Measurements from ENCODE around the gene CLEC17A. TPM values are rescaled to one million over a fixed set of nuclear protein-coding genes. Genes with fewer than 3 reads are reported as not detected.
"Not testable (repeated sequence)": the region's sequence is repeated elsewhere in the genome, so short reads cannot be mapped to it uniquely, and the experiment has no call there.

CLEC17A gene
- total RNA-seq, 1 donor from 2014 or later = not detected

DNA sequence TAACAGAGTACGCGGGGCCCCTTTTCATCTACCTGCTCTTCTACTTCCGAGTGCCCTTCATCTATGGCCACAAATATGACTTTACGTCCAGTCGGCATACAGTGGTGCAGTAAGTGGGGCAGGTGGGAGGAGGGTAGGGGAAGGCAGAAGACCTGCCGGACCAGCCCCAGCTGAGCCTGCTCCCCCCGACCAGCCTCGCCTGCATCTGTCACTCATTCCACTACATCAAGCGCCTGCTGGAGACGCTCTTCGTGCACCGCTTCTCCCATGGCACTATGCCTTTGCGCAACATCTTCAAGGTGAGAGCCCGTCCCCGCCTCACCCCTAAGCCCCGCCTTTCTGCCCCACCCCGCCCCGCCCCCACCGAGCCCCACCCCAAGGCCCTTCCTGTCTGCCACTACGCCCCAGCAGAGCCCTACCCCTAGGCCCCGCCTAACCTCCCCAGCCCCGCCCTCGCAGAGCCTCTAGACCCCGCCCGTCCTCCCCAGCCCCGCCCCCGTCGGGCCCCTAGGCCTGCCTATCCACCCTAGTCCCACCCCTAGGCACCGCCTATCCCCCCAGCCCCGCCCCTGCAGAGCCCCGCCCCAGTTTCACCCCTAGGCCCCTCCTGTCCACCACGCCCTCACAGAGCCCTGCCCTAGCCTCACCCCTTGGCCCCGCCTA, 18.8 kb upstream of the CLEC17A start:
- Histone ChIP-seq H3K4me1 (peaks cover 51% of the 10 kb centered on the region), H3K36me3 (peaks cover 0 to 27% of the 10 kb centered on the region in 2 donors), H3K27me3 (no peaks in the 10 kb centered on the region), H3K27ac (no peak overlapping the region), H3K4me3 (no peak overlapping the region), H3K9me3 (no peaks in the 10 kb centered on the region)
- TF ChIP-seq POLR2A (IDR thresholded peaks at IDR 0.05) = no peak
- no peak for TF ChIP-seq CTCF (IDR thresholded peaks at IDR 0.05)
- TF ChIP-seq POLR2AphosphoS5 (IDR thresholded peaks at IDR 0.05; ENCODE audit: insufficient read depth in 1 of 2, low read depth in 1 of 2) = no peak
- intact Hi-C loops (cut with DNase I) = no loop called here
- DNase-seq (ENCODE audit: extremely low spot score in 2 of 2) = no peak

DNA sequence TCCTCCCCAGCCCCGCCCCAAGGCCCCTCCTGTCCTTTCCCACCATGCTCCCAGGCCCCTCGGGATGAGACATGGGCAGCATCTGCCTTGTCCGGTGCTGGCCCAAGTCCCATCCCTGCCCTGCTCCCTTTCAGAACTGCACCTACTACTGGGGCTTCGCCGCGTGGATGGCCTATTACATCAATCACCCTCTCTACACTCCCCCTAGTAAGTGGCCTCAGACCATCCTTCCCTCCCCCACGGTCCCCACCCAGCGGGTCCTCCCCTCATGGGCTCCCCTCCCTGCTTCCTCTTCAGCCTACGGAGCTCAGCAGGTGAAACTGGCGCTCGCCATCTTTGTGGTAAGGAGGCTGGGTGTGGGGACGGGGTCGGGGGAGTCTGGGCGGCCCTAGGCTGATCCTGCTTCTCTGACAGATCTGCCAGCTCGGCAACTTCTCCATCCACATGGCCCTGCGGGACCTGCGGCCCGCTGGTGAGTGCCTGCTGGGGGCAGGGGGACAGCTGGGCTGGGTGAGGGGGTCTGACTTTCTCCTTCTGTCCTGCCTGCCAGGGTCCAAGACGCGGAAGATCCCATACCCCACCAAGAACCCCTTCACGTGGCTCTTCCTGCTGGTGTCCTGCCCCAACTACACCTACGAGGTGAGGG, 18.1 kb upstream of the CLEC17A start:
- DNase-seq (ENCODE audit: extremely low spot score in 2 of 2); intact Hi-C loops (cut with DNase I); H3K4me3 ChIP-seq; H3K27ac ChIP-seq; H3K27me3 ChIP-seq; H3K9me3 ChIP-seq: not testable (repeated sequence)
- Histone ChIP-seq H3K4me1 (peaks cover 53% of the 10 kb centered on the region), H3K36me3 (peaks cover 0 to 27% of the 10 kb centered on the region in 2 donors)

DNA sequence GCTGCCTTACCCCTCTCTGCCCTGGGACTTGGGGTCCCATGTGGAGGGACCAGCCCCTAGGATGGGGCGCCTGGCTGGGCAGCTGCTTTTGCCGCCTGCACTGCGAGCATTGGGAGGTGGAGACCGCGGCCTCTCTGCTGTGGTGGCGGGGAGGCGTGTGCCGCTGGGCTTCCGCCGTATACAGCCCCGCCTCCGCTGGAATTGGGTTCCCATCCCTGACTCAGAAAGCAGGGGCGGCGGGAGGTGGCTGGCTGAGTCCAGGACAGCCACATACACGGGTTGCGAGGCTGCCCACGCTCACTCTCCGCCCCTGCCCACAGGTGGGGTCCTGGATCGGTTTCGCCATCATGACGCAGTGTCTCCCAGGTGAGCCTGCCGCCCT, 17.6 kb upstream of the CLEC17A start:
- Histone ChIP-seq H3K4me3 (no peak overlapping the region), H3K27ac (no peak overlapping the region), H3K9me3 (no peaks in the 10 kb centered on the region), H3K27me3 (no peaks in the 10 kb centered on the region), H3K36me3 (peaks cover 0 to 27% of the 10 kb centered on the region in 2 donors), H3K4me1 (peaks cover 53% of the 10 kb centered on the region)
- no peak for DNase-seq (ENCODE audit: extremely low spot score in 2 of 2)
- intact Hi-C loops (cut with DNase I) = no loop called here
- TF ChIP-seq CTCF (IDR thresholded peaks at IDR 0.05) = no peak
- no peak for TF ChIP-seq POLR2A (IDR thresholded peaks at IDR 0.05)
- TF ChIP-seq POLR2AphosphoS5 (IDR thresholded peaks at IDR 0.05; ENCODE audit: insufficient read depth in 1 of 2, low read depth in 1 of 2) = peak in 1 of 2 donors; percentile 24

- H3K4me3 ChIP-seq = no peak overlapping the region
- TF ChIP-seq CTCF (IDR thresholded peaks at IDR 0.05) = no peak
- no peaks in the 10 kb centered on the region for H3K9me3 ChIP-seq
- H3K36me3 ChIP-seq = peaks cover 0 to 27% of the 10 kb centered on the region in 2 donors
- peaks cover 53% of the 10 kb centered on the region for H3K4me1 ChIP-seq
- H3K27ac ChIP-seq = no peak overlapping the region
- no peaks in the 10 kb centered on the region for H3K27me3 ChIP-seq
- no peak for DNase-seq (ENCODE audit: extremely low spot score in 2 of 2)
- intact Hi-C loops (cut with DNase I) = no loop called here
Measured at GRCh38 chr19:14565765-14566711, 16.8 kb upstream of the CLEC17A start.

GRCh38 chr19:14566712-14567077, 16.2 kb upstream of the CLEC17A start:
- H3K36me3 ChIP-seq = peaks cover 0 to 27% of the 10 kb centered on the region in 2 donors
- no peaks in the 10 kb centered on the region for H3K27me3 ChIP-seq
- intact Hi-C loops (cut with DNase I) = no loop called here
- H3K4me1 ChIP-seq = peaks cover 52% of the 10 kb centered on the region
- DNase-seq (ENCODE audit: extremely low spot score in 2 of 2) = no peak
- TF ChIP-seq CTCF (IDR thresholded peaks at IDR 0.05) (no peak), POLR2A (IDR thresholded peaks at IDR 0.05) (no peak), POLR2AphosphoS5 (IDR thresholded peaks at IDR 0.05; ENCODE audit: insufficient read depth in 1 of 2, low read depth in 1 of 2) (no peak)
- no peak overlapping the region for H3K4me3 ChIP-seq
- no peaks in the 10 kb centered on the region for H3K9me3 ChIP-seq
- H3K27ac ChIP-seq = no peak overlapping the region
